AG09319 (cell line): ENCODE data around the gene MAP2K7.

Source experiments
- DNase-seq: peaks from one replicate; pipeline ENCODE4 v3.0.0-alpha.2; 2010; ENCODE audit warnings: low read depth; ENCODE audit errors: extremely low read depth
- CTCF ChIP-seq: IDR thresholded peaks from 2 replicates; pipeline ENCODE4 v1.5.1; 2011; ENCODE audit warnings: low read depth, mild to moderate bottlenecking, inconsistent platforms, low read length, moderate library complexity

MAP2K7 gene

GRCh38 chr19:7902796-7903243 is 857 bp upstream of the MAP2K7 start:
- TF ChIP-seq CTCF, result no peak
- no peak for DNase-seq

GRCh38 chr19:7904074-7905020 is 670 bp downstream of the MAP2K7 start:
- DNase-seq, result no peak
- TF ChIP-seq CTCF, result no peak

GRCh38 chr19:7905268-7905667 is 1.6 kb downstream of the MAP2K7 start:
- no peak for DNase-seq
- no peak for TF ChIP-seq CTCF

- TF ChIP-seq CTCF, result no peak
These were observed 2.2 kb downstream of the MAP2K7 start for GRCh38 chr19:7905859-7906258.

GRCh38 chr19:7907122-7907521 is 3.4 kb downstream of the MAP2K7 start:
- DNase-seq, result no peak

More at GRCh38 chr19:7905859-7906258, 2.2 kb downstream of the MAP2K7 start:
- DNase-seq, result no peak

GRCh38 chr19:7907544-7907943 is 3.9 kb downstream of the MAP2K7 start:
- no peak for TF ChIP-seq CTCF
- DNase-seq, result no peak

More at GRCh38 chr19:7907122-7907521, 3.4 kb downstream of the MAP2K7 start:
- no peak for TF ChIP-seq CTCF

- TF ChIP-seq CTCF, result no peak
- DNase-seq, result no peak
These were observed 4.5 kb downstream of the MAP2K7 start for GRCh38 chr19:7908078-7908699.
